ENCODE data around the gene ERBB4. TPM values are rescaled to one million over a fixed set of nuclear protein-coding genes. Genes with fewer than 3 reads are reported as not detected.

The ERBB4 gene
- polyA plus RNA-seq, 2 of the 4 experiments (the other 2 are of a cell fraction): not detected

DNA sequence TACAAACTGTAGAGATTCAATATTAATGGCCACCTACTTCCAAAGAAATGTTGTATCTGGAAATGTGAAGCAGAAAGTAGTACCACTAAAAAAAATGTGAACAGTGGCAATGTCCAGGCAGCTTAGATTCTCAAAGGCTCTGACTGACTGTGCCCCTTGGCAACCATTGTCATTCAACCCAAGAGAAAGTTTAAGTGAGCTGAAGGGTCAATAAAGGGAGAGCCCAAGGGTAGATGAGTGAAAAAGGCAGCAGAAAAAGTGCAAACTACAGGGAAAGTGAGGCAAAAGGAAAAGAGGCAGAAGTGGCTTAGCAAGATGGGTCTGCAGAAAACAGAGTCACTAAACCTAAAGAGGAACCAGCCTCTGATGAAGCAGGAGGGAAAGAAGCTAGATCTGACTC lies 1179.3 kb downstream of the ERBB4 start:
- DNase-seq (ENCODE audit: low read depth in 1 of 2, low spot score in 1 of 2) (no peak), ATAC-seq (no peak), FAIRE-seq (no peak)
- Histone ChIP-seq H3K4me1 (no peaks in the 10 kb centered on the region), H3K9me3 (no peaks in the 10 kb centered on the region), H3K4me3 (no peak overlapping the region), H3K4me2 (no peak overlapping the region), H3K27ac (no peak overlapping the region)
- no peak for TF ChIP-seq RAD21 (conservative IDR thresholded peaks at IDR 0.05 in 1 of 2, IDR thresholded peaks at IDR 0.05 in 1 of 2)
- TF ChIP-seq PBX3 (IDR thresholded peaks at IDR 0.05): no peak
- no peak for TF ChIP-seq MAFK (IDR thresholded peaks at IDR 0.05; ENCODE audit: partially characterized antibody)
- POLR2A ChIA-PET: no interaction called here
- CTCF ChIA-PET: no interaction called here

- no peak for FAIRE-seq
- TF ChIP-seq HOXB5 (CRISPR knock-in tag; IDR thresholded peaks at IDR 0.05) (no peak), JUNB (IDR thresholded peaks at IDR 0.05) (no peak), NR3C1 (IDR thresholded peaks at IDR 0.05) (no peak), JUN (IDR thresholded peaks at IDR 0.05) (no peak), REST (IDR thresholded peaks at IDR 0.05) (no peak), RARB (CRISPR knock-in tag; IDR thresholded peaks at IDR 0.05) (no peak), GATA3 (IDR thresholded peaks at IDR 0.05; ENCODE audit: borderline replicate concordance) (no peak), HOXA7 (CRISPR knock-in tag; IDR thresholded peaks at IDR 0.05) (no peak), RCOR1 (IDR thresholded peaks at IDR 0.05; ENCODE audit: low read depth, low read length) (no peak)
- TF ChIP-seq, protein P1, sequence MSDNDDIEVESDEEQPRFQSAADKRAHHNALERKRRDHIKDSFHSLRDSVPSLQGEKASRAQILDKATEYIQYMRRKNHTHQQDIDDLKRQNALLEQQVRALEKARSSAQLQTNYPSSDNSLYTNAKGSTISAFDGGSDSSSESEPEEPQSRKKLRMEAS (IDR thresholded peaks at IDR 0.05): no peak
- no peaks in the 10 kb centered on the region for H3K9me3 ChIP-seq
- no peak for DNase-seq (ENCODE audit: low read depth in 1 of 2, low spot score in 1 of 2)
- no peak for ATAC-seq
- H3K4me3 ChIP-seq: no peak overlapping the region
- 45% methylated on average over 3 of the region's 3 CpGs for WGBS (ENCODE audit: missing lambda C conversion rate)
- H3K27ac ChIP-seq: no peak overlapping the region
- CTCF ChIA-PET: no interaction called here
- no peak overlapping the region for H3K4me2 ChIP-seq
- H3K4me1 ChIP-seq: no peaks in the 10 kb centered on the region
- POLR2A ChIA-PET: no interaction called here
Measured at GRCh38 chr2:211358504-211358903, 1180.1 kb downstream of the ERBB4 start.

DNA sequence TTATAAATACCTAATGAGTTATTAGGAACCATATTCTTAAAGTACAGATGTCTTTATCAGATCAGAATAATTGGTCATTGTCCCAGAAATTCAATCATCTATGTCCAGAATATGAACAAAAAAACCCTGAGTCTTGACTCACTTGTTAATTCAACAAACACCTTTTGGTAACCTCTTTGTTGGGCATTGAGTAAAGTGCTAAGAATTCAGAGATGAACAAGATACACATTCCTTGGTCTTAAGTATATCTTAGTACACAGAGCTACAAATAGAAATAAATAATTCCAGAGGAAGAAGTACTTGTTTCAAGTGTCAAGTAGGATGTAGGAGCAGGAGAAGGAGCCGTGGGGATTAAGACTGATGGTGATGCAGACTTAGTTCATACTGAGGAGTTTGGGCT lies 1184.1 kb downstream of the ERBB4 start:
- 3% methylated on average over 1 of the region's 1 CpG for WGBS (ENCODE audit: missing lambda C conversion rate)

More for the DNA sequence above, 1184.1 kb downstream of the ERBB4 start:
- Histone ChIP-seq H3K9me3 (no peaks in the 10 kb centered on the region), H3K4me2 (no peak overlapping the region), H3K4me3 (no peak overlapping the region), H3K4me1 (no peaks in the 10 kb centered on the region), H3K27ac (no peak overlapping the region)
- no peak for FAIRE-seq
- TF ChIP-seq MAZ (IDR thresholded peaks at IDR 0.05; ENCODE audit: borderline replicate concordance, low read depth, low read length): no peak
- no peak for TF ChIP-seq POLR2A (IDR thresholded peaks at IDR 0.05; ENCODE audit: low read length)
- TF ChIP-seq RAD21 (conservative IDR thresholded peaks at IDR 0.05 in 1 of 2, IDR thresholded peaks at IDR 0.05 in 1 of 2): no peak
- no peak for TF ChIP-seq HOXA7 (CRISPR knock-in tag; IDR thresholded peaks at IDR 0.05)
- TF ChIP-seq, protein P2, sequence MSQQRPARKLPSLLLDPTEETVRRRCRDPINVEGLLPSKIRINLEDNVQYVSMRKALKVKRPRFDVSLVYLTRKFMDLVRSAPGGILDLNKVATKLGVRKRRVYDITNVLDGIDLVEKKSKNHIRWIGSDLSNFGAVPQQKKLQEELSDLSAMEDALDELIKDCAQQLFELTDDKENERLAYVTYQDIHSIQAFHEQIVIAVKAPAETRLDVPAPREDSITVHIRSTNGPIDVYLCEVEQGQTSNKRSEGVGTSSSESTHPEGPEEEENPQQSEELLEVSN (IDR thresholded peaks at IDR 0.05; ENCODE audit: borderline replicate concordance, low read depth): no peak
- no peak for TF ChIP-seq ZNF302 (CRISPR knock-in tag; IDR thresholded peaks at IDR 0.05)
- no peak for TF ChIP-seq CHD4 (IDR thresholded peaks at IDR 0.05; ENCODE audit: borderline replicate concordance)
- TF ChIP-seq JUN (IDR thresholded peaks at IDR 0.05): no peak
- no peak for TF ChIP-seq EP300 (IDR thresholded peaks at IDR 0.05)
- TF ChIP-seq RCOR1 (IDR thresholded peaks at IDR 0.05; ENCODE audit: low read depth, low read length): no peak
- TF ChIP-seq KDM1A (IDR thresholded peaks at IDR 0.05; ENCODE audit: low read depth): no peak
- TF ChIP-seq, protein P3, sequence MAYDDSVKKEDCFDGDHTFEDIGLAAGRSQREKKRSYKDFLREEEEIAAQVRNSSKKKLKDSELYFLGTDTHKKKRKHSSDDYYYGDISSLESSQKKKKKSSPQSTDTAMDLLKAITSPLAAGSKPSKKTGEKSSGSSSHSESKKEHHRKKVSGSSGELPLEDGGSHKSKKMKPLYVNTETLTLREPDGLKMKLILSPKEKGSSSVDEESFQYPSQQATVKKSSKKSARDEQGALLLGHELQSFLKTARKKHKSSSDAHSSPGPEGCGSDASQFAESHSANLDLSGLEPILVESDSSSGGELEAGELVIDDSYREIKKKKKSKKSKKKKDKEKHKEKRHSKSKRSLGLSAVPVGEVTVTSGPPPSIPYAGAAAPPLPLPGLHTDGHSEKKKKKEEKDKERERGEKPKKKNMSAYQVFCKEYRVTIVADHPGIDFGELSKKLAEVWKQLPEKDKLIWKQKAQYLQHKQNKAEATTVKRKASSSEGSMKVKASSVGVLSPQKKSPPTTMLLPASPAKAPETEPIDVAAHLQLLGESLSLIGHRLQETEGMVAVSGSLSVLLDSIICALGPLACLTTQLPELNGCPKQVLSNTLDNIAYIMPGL (CRISPR knock-in tag; IDR thresholded peaks at IDR 0.05; ENCODE audit: borderline replicate concordance): no peak
- TF ChIP-seq BHLHE40 (IDR thresholded peaks at IDR 0.05; ENCODE audit: low read depth, low read length): no peak
- ATAC-seq: no peak
- DNase-seq (ENCODE audit: low read depth in 1 of 2, low spot score in 1 of 2): no peak
- POLR2A ChIA-PET: no interaction called here
- CTCF ChIA-PET: no interaction called here
